CD14-positive monocyte (primary cell): ENCODE results near the gene EOGT. TPM values are rescaled to one million over a fixed set of nuclear protein-coding genes. Genes with fewer than 3 reads are reported as not detected.

Source experiments
- DNase-seq, 3 donors: peaks; one replicate each; pipeline ENCODE4 v3.0.0-alpha.2; 2011 to 2022
- H2AFZ ChIP-seq: 2 replicates; pipeline ENCODE4 v1.6.0; 2012; ENCODE audit warnings: mild to moderate bottlenecking, low read depth, low read length, inconsistent platforms; ENCODE audit not compliant: insufficient read depth, poor library complexity, severe bottlenecking
- H3K27ac ChIP-seq, 2 donors: 1 replicate in 1 of 2; 2 replicates in 1 of 2; pipeline ENCODE4 v1.5.1; 2012 to 2013; ENCODE audit warnings: low read length in 2 of 2, control low read depth in 1 of 2, inconsistent platforms in 1 of 2, low read depth in 1 of 2, mild to moderate bottlenecking in 1 of 2
- H3K27me3 ChIP-seq, 2 donors: one replicate each; pipeline versions ENCODE4 v1.6.0 to v1.6.1; 2011 to 2013; ENCODE audit warnings: low read length in 2 of 2; ENCODE audit not compliant: control insufficient read depth in 2 of 2, insufficient read depth in 2 of 2
- H3K36me3 ChIP-seq, 2 donors: replicated peaks in 1 of 2; 1 replicate in 1 of 2; 2 replicates in 1 of 2; pipeline versions ENCODE4 v1.5.1 to v1.6.1; 2012 to 2013; ENCODE audit warnings: low read length in 2 of 2, control low read depth in 1 of 2, inconsistent platforms in 1 of 2, mild to moderate bottlenecking in 1 of 2; ENCODE audit not compliant: insufficient read depth in 2 of 2, control insufficient read depth in 1 of 2
- H3K4me1 ChIP-seq, 2 donors: 1 replicate in 1 of 2; 2 replicates in 1 of 2; pipeline versions ENCODE4 v1.5.1 to v1.6.1; 2012 to 2013; ENCODE audit warnings: low read length in 2 of 2, control low read depth in 1 of 2, inconsistent platforms in 1 of 2, mild to moderate bottlenecking in 1 of 2, moderate library complexity in 1 of 2; ENCODE audit not compliant: insufficient read depth in 2 of 2, control insufficient read depth in 1 of 2
- H3K4me2 ChIP-seq: replicated peaks from 2 replicates; pipeline ENCODE3; 2012; ENCODE audit warnings: low read length, moderate library complexity, mild to moderate bottlenecking; ENCODE audit not compliant: poor library complexity, severe bottlenecking; ENCODE audit errors: extremely low read depth
- H3K4me3 ChIP-seq, 3 experiments: fragments of 200-600 bp in 1 of 3; sonication (generic) in 1 of 3; replicated peaks in 1 of 3; 1 replicate in 2 of 3; 2 replicates in 1 of 3; pipeline ENCODE4 v1.5.1; 2011 to 2013; ENCODE audit warnings: low read length in 3 of 3, mild to moderate bottlenecking in 3 of 3, control low read depth in 2 of 3, low read depth in 2 of 3, inconsistent platforms in 1 of 3, moderate library complexity in 1 of 3
- H3K79me2 ChIP-seq: 2 replicates; pipeline ENCODE4 v1.6.0; 2012; ENCODE audit warnings: mild to moderate bottlenecking, control low read depth, inconsistent platforms, low read length, moderate library complexity; ENCODE audit not compliant: insufficient read depth
- H3K9ac ChIP-seq: 2 replicates; pipeline ENCODE4 v1.6.0; 2017; ENCODE audit warnings: low read length, mild to moderate bottlenecking; ENCODE audit not compliant: insufficient read depth, poor library complexity, severe bottlenecking
- H3K9me3 ChIP-seq, 2 donors: replicated peaks in 1 of 2; 1 replicate in 1 of 2; 2 replicates in 1 of 2; pipeline versions ENCODE4 v1.5.1 to v1.6.1; 2012 to 2013; ENCODE audit warnings: low read length in 2 of 2, control low read depth in 1 of 2; ENCODE audit not compliant: control insufficient read depth in 1 of 2, insufficient read depth in 1 of 2
- H4K20me1 ChIP-seq: 2 replicates; pipeline ENCODE4 v1.6.0; 2012; ENCODE audit warnings: mild to moderate bottlenecking, low read length, control low read depth, moderate library complexity; ENCODE audit not compliant: insufficient read depth
- H3K27ac Mint-ChIP-seq, 7 donors: one replicate each; pipeline ENCODE4 v1.8.0; 2020; ENCODE audit warnings: mild to moderate bottlenecking in 7 of 7, mixed read lengths in 7 of 7, moderate library complexity in 6 of 7, inconsistent platforms in 2 of 7
- H3K27me3 Mint-ChIP-seq, 3 donors: one replicate each; pipeline ENCODE4 v1.8.0; 2021 to 2022; ENCODE audit warnings: low read depth in 3 of 3, mild to moderate bottlenecking in 3 of 3, mixed read lengths in 3 of 3, moderate library complexity in 3 of 3, inconsistent platforms in 1 of 3
- H3K36me3 Mint-ChIP-seq, 2 donors: one replicate each; pipeline ENCODE4 v1.8.0; 2020; ENCODE audit warnings: mixed read lengths in 2 of 2, inconsistent platforms in 1 of 2, mild to moderate bottlenecking in 1 of 2
- H3K4me1 Mint-ChIP-seq: one replicate; pipeline ENCODE4 v1.8.0; 2020; ENCODE audit warnings: mild to moderate bottlenecking, mixed read lengths
- H3K4me3 Mint-ChIP-seq, 2 donors: one replicate each; pipeline ENCODE4 v1.8.0; 2020; ENCODE audit warnings: mild to moderate bottlenecking in 2 of 2, mixed read lengths in 2 of 2, moderate library complexity in 1 of 2
- H3K9me3 Mint-ChIP-seq, 7 donors: one replicate each; pipeline ENCODE4 v1.8.0; 2020 to 2022; ENCODE audit warnings: mixed read lengths in 7 of 7, mild to moderate bottlenecking in 6 of 7, moderate library complexity in 6 of 7, inconsistent platforms in 2 of 7
- WGBS: methylation state at CpG from one replicate; pipeline ENCODE4 v1.1.5; 2013; ENCODE audit warnings: missing lambda C conversion rate; ENCODE audit not compliant: insufficient coverage; 5-methylcytosine and 5-hydroxymethylcytosine counted together
- intact Hi-C, 2 donors: fragments of 100-400 bp; cut with micrococcal nuclease; formaldehyde crosslinking; loops; one replicate each; pipeline versions ENCODE4 v1.15.0 to v1.15.1; 2023
- polyA plus RNA-seq, 3 donors: library from polyadenylated mRNA; depleted of rRNA in 1 of 3; unstranded in 2 of 3; stranded (reverse) in 1 of 3; fragments of 300-500 nt in 2 of 3; fragments of >200 nt in 1 of 3; fragmentation: Illumina TruSeq in 2 of 3; gene quantifications; 1 replicate in 2 of 3; 2 replicates in 1 of 3; pipeline ENCODE4 v1.2.3, GENCODE V29; 2012 to 2021
- TF ChIP-seq, protein P1 (sequence below): fragments of 200-600 bp; IDR thresholded peaks from one replicate; pipeline ENCODE4 v1.8.0; 2022; ENCODE audit warnings: antibody characterized with exemption, mild to moderate bottlenecking

Gene EOGT
- polyA plus RNA-seq, 3 donors = 3.7 to 8.1 (median 5.0) TPM

DNA sequence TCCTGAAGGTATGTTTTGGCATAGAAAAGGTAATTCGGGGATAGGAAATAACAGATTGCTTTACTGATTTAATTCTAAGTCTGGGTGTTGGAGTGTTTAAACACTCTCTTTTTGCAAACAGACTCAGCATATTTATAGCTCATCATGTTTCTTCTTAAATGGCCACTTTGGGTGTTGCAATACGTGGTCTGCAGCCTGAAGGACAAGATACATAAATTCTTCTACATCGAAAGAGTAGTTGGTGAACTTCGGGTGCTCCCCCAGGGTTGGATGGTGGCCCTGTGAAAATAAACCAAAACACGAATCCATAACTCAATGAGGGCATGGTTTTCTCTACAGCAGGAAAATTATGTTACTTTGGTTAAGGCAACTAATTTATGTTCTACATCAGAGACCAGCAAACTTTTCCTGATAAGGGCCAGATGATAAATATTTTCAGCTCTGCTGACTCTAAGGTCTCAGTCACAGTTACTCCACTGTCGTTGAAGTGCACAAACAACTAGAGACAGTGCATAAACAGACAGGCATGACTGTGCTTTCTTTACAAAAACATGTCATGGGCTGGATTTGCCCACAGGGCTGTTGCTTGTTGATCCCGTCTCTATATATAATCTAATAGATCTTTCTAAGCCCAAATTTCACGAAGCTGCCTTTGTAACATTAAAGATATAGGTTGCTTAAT lies 35.9 kb downstream of the EOGT start:
- H3K27ac Mint-ChIP-seq = no peak overlapping the region
- Histone ChIP-seq H3K4me3 (no peak overlapping the region), H3K9ac (no peak overlapping the region), H3K9me3 (no peaks in the 10 kb centered on the region), H3K36me3 (peaks cover 24 to 51% of the 10 kb centered on the region in 2 donors), H3K79me2 (no peaks in the 10 kb centered on the region), H3K4me2 (no peak overlapping the region), H3K27ac (no peak overlapping the region), H2AFZ (no peak overlapping the region), H4K20me1 (no peaks in the 10 kb centered on the region), H3K27me3 (no peaks in the 10 kb centered on the region), H3K4me1 (peaks cover 0 to 2% of the 10 kb centered on the region in 2 donors)
- peaks cover 37 to 47% of the 10 kb centered on the region in 2 donors for H3K36me3 Mint-ChIP-seq
- TF ChIP-seq, protein P1, sequence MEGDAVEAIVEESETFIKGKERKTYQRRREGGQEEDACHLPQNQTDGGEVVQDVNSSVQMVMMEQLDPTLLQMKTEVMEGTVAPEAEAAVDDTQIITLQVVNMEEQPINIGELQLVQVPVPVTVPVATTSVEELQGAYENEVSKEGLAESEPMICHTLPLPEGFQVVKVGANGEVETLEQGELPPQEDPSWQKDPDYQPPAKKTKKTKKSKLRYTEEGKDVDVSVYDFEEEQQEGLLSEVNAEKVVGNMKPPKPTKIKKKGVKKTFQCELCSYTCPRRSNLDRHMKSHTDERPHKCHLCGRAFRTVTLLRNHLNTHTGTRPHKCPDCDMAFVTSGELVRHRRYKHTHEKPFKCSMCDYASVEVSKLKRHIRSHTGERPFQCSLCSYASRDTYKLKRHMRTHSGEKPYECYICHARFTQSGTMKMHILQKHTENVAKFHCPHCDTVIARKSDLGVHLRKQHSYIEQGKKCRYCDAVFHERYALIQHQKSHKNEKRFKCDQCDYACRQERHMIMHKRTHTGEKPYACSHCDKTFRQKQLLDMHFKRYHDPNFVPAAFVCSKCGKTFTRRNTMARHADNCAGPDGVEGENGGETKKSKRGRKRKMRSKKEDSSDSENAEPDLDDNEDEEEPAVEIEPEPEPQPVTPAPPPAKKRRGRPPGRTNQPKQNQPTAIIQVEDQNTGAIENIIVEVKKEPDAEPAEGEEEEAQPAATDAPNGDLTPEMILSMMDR = no peak
- WGBS = 100% methylated on average over 1 of the region's 8 CpGs
- intact Hi-C loops = no loop called here
- H3K9me3 Mint-ChIP-seq = no peaks in the 10 kb centered on the region
- H3K27me3 Mint-ChIP-seq = peaks cover 0 to 2% (median 0%) of the 10 kb centered on the region in 3 donors
- no peak for DNase-seq
- peaks cover 10% of the 10 kb centered on the region for H3K4me1 Mint-ChIP-seq
- no peak overlapping the region for H3K4me3 Mint-ChIP-seq

DNA sequence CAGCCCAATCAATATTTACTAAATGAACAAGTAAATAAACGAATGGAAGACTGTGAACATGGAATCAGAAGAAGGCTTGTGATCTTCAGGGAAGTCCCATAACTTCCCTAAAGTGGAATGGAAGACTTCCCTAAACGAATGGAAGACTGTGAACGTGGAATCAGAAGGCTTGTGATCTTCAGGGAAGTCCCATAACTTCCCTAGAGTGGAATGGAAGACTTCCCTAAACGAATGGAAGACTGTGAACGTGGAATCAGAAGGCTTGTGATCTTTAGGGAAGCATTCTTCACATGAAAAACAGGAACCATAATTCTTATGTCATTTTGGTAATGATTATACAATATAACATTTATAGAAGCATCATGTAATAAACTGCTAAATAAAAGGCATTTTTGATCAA lies 38.8 kb downstream of the EOGT start:
- H3K4me1 ChIP-seq = no peaks in the 10 kb centered on the region
- H3K4me1 Mint-ChIP-seq = peaks cover 7% of the 10 kb centered on the region
- DNase-seq = peak in 2 of 3 donors; percentile 15 to 74
- H3K4me2 ChIP-seq = no peak overlapping the region
- intact Hi-C loops = no loop called here
- no peak overlapping the region for H3K4me3 Mint-ChIP-seq
- no peaks in the 10 kb centered on the region for H3K79me2 ChIP-seq
- WGBS = no CpG with 5 or more reads among the region's 5 CpGs
- H3K36me3 ChIP-seq = peaks cover 17 to 37% of the 10 kb centered on the region in 2 donors
- TF ChIP-seq, protein P1 = no peak
- H3K27ac ChIP-seq = no peak overlapping the region
- peaks cover 22 to 25% of the 10 kb centered on the region in 2 donors for H3K36me3 Mint-ChIP-seq
- peaks cover 0 to 2% (median 0%) of the 10 kb centered on the region in 3 donors for H3K27me3 Mint-ChIP-seq
- no peak overlapping the region for H3K9ac ChIP-seq
- no peaks in the 10 kb centered on the region for H3K9me3 Mint-ChIP-seq
- H3K27me3 ChIP-seq = no peaks in the 10 kb centered on the region
- no peaks in the 10 kb centered on the region for H3K9me3 ChIP-seq
- no peak overlapping the region for H3K4me3 ChIP-seq
- H2AFZ ChIP-seq = no peak overlapping the region
- peak overlapping the region in 2 of 7 donors; percentile 1 to 25 for H3K27ac Mint-ChIP-seq
- no peaks in the 10 kb centered on the region for H4K20me1 ChIP-seq
